Measurements from ENCODE around the gene CDK5.
"Not testable (repeated sequence)": the region's sequence is repeated elsewhere in the genome, so short reads cannot be mapped to it uniquely, and the experiment has no call there.

CDK5 gene

DNA sequence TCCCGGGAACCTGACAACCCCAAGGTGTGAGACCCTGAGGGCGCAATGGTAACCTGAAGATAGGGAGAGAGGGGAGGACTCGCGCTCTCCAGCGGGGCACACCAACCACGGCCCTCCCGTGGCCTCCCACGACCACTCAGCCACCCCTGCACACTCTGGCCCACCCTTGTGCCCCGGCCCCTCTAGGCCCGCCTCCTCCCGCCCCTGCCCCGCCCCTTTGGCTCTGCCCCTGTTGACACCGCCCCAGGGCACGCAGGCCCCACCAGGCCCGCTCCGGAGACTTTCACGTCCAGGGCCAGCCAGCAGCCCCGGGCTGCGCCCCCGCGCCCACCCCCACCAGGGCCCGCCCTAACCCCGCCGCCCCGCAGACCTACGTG lies 44.4 kb downstream of the CDK5 start:
- FAIRE-seq, result no peak

DNA sequence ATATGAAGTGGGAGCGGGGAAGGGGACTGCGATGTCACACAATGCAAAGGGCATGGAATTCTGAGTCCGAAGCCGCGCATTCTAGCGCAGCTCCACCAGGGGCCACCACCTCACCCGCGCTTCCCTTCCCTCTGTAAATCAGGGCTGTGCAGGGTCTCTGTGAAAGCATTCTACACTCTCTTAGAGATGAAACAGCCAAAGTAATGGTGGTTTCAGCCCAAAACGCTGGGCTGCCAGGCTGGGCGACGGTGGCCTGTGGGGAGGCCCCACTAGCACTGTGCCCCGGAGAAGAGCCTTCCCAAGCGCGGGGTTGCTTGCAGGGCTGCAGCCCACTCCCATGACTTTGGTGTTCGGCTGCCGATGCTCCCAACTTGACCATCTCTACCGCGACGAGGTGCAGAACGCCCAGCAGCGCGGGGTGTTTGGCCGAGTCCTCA lies 44.8 kb downstream of the CDK5 start:
- no peak for FAIRE-seq

DNA sequence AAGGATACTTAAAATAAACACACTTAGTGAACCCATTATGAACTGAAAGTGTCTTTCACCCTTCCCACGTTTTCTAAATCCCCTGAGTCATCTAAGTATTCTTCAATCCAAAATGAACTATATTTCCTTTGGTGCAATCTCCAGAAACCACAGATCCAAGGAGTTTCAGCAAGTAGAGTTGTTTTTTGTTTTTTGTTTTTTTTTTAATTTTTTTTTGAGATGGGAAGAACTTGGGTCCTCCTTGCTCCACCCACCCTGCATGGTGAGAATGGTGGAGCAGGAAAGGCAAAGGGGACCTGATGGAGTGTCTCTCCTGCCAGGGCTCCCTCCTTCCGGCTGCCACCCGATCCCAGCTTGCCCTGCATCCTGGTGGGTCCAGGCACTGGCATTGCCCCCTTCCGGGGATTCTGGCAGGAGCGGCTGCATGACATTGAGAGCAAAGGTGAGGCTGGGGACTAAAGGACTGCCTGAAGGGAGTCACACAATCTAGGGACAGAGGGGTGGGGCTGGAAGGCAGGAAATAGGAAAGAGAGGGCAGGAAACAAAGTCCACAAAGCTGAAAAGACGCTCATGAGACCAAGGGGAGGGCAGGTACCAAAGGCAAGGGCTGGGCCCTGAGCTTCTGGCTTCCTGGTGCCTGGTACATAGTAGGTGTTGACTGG lies 45.5 kb downstream of the CDK5 start:
- FAIRE-seq, result peak; percentile 47

DNA sequence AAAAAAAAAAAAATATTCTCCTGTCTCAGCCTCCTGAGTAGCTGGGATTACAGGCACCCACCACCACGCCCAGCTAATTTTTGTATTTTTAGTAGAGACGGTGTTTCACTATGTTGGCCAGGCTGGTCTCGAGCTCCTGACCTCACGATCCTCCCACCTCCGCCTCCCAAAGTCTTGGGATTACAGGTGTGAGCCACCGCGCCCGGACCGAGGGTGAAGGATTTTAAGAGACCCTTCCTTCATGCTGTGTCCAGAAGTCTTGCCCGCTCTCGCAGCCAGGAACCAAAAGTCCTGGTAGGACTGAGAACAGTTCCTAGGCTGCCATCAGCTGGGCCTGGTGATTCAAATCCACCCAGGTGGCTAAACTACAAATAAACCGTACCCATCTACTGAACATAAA lies 46.1 kb downstream of the CDK5 start:
- FAIRE-seq, result not testable (repeated sequence)

DNA sequence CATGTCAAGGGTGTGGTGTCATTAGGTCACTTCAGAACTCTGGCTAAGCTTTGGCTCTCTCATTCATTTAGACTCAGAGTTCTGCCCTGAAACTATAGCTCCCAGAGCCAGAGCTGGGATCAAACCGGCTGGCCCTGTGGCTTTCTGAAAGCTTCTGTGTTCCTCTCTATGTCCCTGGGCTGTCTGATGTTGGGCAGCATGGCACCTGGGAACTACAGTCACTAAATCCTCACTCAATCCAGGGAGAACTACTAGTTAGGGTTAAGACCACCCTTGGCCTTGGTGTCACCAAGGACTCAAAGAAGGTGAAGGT lies 46.6 kb downstream of the CDK5 start:
- FAIRE-seq, result no peak

DNA sequence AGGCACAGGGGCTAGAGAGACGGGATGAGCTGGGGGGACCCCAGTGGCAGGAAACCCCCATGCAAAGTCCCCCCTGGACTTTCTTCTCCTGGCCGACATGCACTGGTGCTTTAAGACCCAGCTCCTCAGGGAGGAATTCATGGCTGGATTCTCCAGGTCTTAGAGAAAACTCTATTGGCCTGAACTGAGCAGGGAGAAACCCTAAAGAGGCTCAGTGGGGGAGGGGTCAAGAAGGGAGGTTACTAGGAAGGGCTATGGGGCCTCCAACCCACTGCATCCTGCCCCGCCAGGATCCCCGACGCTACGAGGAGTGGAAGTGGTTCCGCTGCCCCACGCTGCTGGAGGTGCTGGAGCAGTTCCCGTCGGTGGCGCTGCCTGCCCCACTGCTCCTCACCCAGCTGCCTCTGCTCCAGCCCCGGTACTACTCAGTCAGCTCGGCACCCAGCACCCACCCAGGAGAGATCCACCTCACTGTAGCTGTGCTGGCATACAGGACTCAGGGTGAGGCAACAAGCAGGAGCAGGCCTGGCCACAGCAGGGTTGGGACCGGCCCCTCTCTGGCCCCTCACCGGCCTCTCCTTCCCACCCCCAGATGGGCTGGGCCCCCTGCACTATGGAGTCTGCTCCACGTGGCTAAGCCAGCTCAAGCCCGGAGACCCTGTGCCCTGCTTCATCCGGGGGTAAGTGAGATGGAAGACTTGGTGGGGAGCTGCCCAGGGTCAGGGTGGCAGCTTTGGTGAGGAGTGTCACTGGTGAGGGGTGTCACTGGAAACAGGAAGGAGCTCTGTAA lies 47.2 kb downstream of the CDK5 start:
- FAIRE-seq, result peak; percentile 91

DNA sequence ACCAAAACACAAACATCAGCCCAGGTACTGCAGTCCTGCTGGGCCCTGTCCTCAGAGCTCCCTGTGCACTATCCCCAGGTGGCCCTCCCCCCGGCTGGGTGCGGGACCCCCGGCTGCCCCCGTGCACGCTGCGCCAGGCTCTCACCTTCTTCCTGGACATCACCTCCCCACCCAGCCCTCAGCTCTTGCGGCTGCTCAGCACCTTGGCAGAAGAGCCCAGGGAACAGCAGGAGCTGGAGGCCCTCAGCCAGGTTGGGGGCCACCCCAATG lies 47.7 kb downstream of the CDK5 start:
- no peak for FAIRE-seq

DNA sequence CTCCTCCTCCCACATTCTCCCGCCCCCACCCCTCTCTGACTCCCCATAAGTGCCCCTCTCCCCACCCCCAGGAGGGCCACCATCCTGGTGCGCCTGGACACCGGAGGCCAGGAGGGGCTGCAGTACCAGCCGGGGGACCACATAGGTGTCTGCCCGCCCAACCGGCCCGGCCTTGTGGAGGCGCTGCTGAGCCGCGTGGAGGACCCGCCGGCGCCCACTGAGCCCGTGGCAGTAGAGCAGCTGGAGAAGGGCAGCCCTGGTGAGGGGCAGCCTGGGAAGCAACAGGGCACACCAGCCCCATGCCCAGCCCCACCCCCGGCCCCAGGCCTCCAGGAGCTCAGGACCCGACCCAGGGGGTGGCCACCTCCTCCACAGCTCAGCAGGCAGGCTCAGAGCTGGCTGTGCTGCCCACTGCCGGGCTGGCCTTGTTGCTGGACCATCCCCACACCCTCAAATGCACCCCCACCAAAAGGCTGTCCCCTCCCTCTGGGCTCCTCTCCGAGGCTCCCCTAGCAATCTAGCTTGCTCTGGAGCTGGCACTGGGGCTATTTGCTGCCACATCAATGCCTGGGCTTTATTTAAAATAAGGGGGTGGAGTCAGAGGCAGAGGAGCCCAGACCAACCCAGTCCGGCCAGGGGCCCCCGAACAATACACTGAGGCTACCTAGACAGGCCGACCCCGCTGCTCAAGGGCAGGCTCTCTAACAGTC lies 48.2 kb downstream of the CDK5 start:
- peak; percentile 76 for FAIRE-seq

DNA sequence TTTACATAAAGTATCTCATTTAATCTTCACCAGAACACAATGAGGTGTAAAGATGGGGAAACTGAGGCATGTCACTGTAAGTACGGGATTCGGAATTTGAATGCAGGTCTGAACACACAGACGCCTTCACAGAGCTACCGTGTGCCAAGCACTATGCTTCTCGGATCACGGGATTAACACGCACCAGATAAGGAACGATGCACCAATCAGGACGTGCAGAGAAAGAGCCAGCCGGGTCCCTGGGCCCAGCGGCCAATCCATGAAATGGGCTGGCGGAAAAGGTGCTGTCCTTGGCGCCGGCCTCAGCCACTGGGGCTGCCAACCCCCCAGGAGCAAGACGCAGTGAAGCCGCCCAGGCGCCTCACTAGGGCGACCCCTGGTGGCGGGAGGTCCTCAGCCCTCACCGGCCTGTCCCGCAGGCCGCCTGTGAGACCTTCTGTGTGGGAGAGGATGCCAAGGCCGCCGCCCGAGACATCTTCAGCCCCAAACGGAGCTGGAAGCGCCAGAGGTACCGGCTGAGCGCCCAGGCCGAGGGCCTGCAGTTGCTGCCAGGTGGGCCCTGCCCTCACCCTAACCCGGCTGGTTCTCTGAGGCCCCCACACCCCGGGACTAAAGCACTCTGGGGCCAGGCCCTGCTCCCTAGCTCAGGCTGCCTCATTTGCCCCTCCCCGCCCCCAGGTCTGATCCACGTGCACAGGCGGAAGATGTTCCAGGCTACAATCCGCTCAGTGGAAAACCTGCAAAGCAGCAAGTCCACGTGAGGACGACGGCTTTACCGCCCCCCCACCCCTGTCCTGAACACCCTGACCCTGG lies 49.0 kb downstream of the CDK5 start:
- FAIRE-seq, result no peak

DNA sequence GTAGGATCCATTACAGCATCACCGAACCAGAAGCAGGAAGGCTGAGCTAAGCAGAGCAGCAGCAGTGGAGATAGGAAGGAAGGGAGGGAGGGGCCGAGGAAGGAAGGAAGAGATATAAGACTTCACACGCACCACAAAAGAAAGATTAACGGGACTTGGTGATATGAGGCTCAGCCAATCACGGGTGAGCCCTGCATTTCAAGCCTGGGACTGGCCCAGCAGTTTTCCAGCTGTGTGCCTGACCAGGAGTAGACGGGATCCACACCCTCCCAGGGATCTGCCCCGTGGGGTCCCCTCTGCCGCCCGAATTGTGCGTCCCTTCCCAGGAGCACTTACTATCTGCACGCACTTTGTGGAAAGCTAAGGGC lies 49.6 kb downstream of the CDK5 start:
- no peak for FAIRE-seq

DNA sequence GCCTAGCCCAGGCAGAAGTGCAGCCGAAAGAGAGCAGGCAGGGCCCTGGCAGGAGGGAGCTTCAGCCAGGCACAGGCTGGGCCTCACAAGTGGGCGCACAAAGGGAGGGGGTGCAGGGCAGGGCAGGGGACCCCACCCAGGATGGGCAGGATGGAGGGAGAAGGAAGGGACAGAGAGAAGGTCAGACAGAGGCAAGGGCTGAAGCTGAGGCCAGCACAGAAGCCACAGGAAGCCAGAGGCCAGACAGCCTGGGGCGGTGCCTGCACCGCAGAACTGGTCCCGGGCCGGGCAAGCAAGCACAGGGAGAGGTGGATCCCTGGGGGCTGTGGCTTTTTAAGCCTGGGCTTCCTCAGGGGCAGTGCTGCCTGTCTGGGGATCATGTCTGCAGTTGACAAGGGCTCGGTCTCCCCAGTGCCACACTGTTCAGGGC lies 50.2 kb downstream of the CDK5 start:
- no peak for FAIRE-seq

DNA sequence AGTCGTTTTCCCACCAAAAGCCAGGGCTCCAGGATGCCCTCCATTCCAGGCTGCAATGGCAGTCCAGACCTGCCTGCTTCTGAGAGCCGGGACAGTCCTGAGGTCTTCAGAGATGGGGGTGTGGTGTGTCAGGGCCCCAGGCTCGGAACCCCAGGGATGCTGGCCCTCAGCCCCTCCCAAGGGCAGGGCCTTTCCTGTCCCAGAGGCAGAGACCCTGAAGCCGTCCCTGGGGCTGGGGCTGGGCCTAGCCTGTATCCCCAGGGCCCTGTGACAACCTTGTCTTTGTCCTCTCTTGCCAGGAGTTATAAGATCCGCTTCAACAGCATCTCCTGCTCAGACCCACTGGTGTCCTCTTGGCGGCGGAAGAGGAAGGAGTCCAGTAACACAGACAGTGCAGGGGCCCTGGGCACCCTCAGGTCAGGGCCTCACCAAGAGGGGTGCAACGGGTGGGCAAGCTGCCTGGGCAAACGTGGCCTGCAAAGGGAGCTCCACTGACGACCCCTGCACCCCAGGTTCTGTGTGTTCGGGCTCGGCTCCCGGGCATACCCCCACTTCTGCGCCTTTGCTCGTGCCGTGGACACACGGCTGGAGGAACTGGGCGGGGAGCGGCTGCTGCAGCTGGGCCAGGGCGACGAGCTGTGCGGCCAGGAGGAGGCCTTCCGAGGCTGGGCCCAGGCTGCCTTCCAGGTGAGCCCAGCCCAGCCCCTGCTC lies 51.0 kb downstream of the CDK5 start:
- FAIRE-seq, result no peak

DNA sequence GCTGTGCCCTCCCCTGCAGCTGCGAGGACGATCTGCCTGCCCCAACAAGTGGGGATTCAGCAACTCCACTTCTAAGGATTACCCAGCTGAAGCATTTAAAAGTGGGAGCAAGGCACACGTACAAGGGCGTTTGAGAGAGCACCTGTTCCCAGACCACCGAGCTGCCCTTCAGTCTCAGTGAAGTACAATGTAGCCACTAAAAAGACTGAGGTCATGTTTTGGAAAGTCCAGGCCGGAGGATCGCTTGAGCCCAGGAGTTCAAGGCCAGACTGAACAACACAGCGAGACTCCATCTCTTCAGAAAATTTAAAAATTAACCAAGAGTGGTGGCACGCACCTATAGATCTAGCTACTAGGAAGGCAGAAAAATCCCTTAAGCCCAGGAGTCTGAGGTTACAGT lies 52.1 kb downstream of the CDK5 start:
- no peak for FAIRE-seq

Measured in G401.6 (cell line).